Measurements from ENCODE around the gene ADAMTS3.

- TF ChIP-seq CTCF (IDR thresholded peaks at IDR 0.05) (no peak), POLR2A (IDR thresholded peaks at IDR 0.05) (no peak)
Observed at GRCh38 chr4:72357908-72358307, 211.1 kb downstream of the ADAMTS3 start.
